CD14-positive monocyte (primary cell): ENCODE data around the gene UVRAG. TPM values are rescaled to one million over a fixed set of nuclear protein-coding genes. Genes with fewer than 3 reads are reported as not detected.

Experiments
- DNase-seq, 3 donors: peaks; one replicate each; pipeline ENCODE4 v3.0.0-alpha.2; 2011 to 2022
- H2AFZ ChIP-seq: 2 replicates; pipeline ENCODE4 v1.6.0; 2012; ENCODE audit warnings: mild to moderate bottlenecking, low read depth, low read length, inconsistent platforms; ENCODE audit not compliant: insufficient read depth, poor library complexity, severe bottlenecking
- H3K27ac ChIP-seq, 2 donors: 1 replicate in 1 of 2; 2 replicates in 1 of 2; pipeline ENCODE4 v1.5.1; 2012 to 2013; ENCODE audit warnings: low read length in 2 of 2, control low read depth in 1 of 2, inconsistent platforms in 1 of 2, low read depth in 1 of 2, mild to moderate bottlenecking in 1 of 2
- H3K27me3 ChIP-seq, 2 donors: one replicate each; pipeline versions ENCODE4 v1.6.0 to v1.6.1; 2011 to 2013; ENCODE audit warnings: low read length in 2 of 2; ENCODE audit not compliant: control insufficient read depth in 2 of 2, insufficient read depth in 2 of 2
- H3K36me3 ChIP-seq, 2 donors: replicated peaks in 1 of 2; 1 replicate in 1 of 2; 2 replicates in 1 of 2; pipeline versions ENCODE4 v1.5.1 to v1.6.1; 2012 to 2013; ENCODE audit warnings: low read length in 2 of 2, control low read depth in 1 of 2, inconsistent platforms in 1 of 2, mild to moderate bottlenecking in 1 of 2; ENCODE audit not compliant: insufficient read depth in 2 of 2, control insufficient read depth in 1 of 2
- H3K4me1 ChIP-seq, 2 donors: 1 replicate in 1 of 2; 2 replicates in 1 of 2; pipeline versions ENCODE4 v1.5.1 to v1.6.1; 2012 to 2013; ENCODE audit warnings: low read length in 2 of 2, control low read depth in 1 of 2, inconsistent platforms in 1 of 2, mild to moderate bottlenecking in 1 of 2, moderate library complexity in 1 of 2; ENCODE audit not compliant: insufficient read depth in 2 of 2, control insufficient read depth in 1 of 2
- H3K4me2 ChIP-seq: replicated peaks from 2 replicates; pipeline ENCODE3; 2012; ENCODE audit warnings: low read length, moderate library complexity, mild to moderate bottlenecking; ENCODE audit not compliant: poor library complexity, severe bottlenecking; ENCODE audit errors: extremely low read depth
- H3K4me3 ChIP-seq, 3 experiments: fragments of 200-600 bp in 1 of 3; sonication (generic) in 1 of 3; replicated peaks in 1 of 3; 1 replicate in 2 of 3; 2 replicates in 1 of 3; pipeline ENCODE4 v1.5.1; 2011 to 2013; ENCODE audit warnings: low read length in 3 of 3, mild to moderate bottlenecking in 3 of 3, control low read depth in 2 of 3, low read depth in 2 of 3, inconsistent platforms in 1 of 3, moderate library complexity in 1 of 3
- H3K79me2 ChIP-seq: 2 replicates; pipeline ENCODE4 v1.6.0; 2012; ENCODE audit warnings: mild to moderate bottlenecking, control low read depth, inconsistent platforms, low read length, moderate library complexity; ENCODE audit not compliant: insufficient read depth
- H3K9ac ChIP-seq: 2 replicates; pipeline ENCODE4 v1.6.0; 2017; ENCODE audit warnings: low read length, mild to moderate bottlenecking; ENCODE audit not compliant: insufficient read depth, poor library complexity, severe bottlenecking
- H3K9me3 ChIP-seq, 2 donors: replicated peaks in 1 of 2; 1 replicate in 1 of 2; 2 replicates in 1 of 2; pipeline versions ENCODE4 v1.5.1 to v1.6.1; 2012 to 2013; ENCODE audit warnings: low read length in 2 of 2, control low read depth in 1 of 2; ENCODE audit not compliant: control insufficient read depth in 1 of 2, insufficient read depth in 1 of 2
- H4K20me1 ChIP-seq: 2 replicates; pipeline ENCODE4 v1.6.0; 2012; ENCODE audit warnings: mild to moderate bottlenecking, low read length, control low read depth, moderate library complexity; ENCODE audit not compliant: insufficient read depth
- H3K27ac Mint-ChIP-seq, 7 donors: one replicate each; pipeline ENCODE4 v1.8.0; 2020; ENCODE audit warnings: mild to moderate bottlenecking in 7 of 7, mixed read lengths in 7 of 7, moderate library complexity in 6 of 7, inconsistent platforms in 2 of 7
- H3K27me3 Mint-ChIP-seq, 3 donors: one replicate each; pipeline ENCODE4 v1.8.0; 2021 to 2022; ENCODE audit warnings: low read depth in 3 of 3, mild to moderate bottlenecking in 3 of 3, mixed read lengths in 3 of 3, moderate library complexity in 3 of 3, inconsistent platforms in 1 of 3
- H3K36me3 Mint-ChIP-seq, 2 donors: one replicate each; pipeline ENCODE4 v1.8.0; 2020; ENCODE audit warnings: mixed read lengths in 2 of 2, inconsistent platforms in 1 of 2, mild to moderate bottlenecking in 1 of 2
- H3K4me1 Mint-ChIP-seq: one replicate; pipeline ENCODE4 v1.8.0; 2020; ENCODE audit warnings: mild to moderate bottlenecking, mixed read lengths
- H3K4me3 Mint-ChIP-seq, 2 donors: one replicate each; pipeline ENCODE4 v1.8.0; 2020; ENCODE audit warnings: mild to moderate bottlenecking in 2 of 2, mixed read lengths in 2 of 2, moderate library complexity in 1 of 2
- H3K9me3 Mint-ChIP-seq, 7 donors: one replicate each; pipeline ENCODE4 v1.8.0; 2020 to 2022; ENCODE audit warnings: mixed read lengths in 7 of 7, mild to moderate bottlenecking in 6 of 7, moderate library complexity in 6 of 7, inconsistent platforms in 2 of 7
- WGBS: methylation state at CpG from one replicate; pipeline ENCODE4 v1.1.5; 2013; ENCODE audit warnings: missing lambda C conversion rate; ENCODE audit not compliant: insufficient coverage; 5-methylcytosine and 5-hydroxymethylcytosine counted together
- intact Hi-C, 2 donors: fragments of 100-400 bp; cut with micrococcal nuclease; formaldehyde crosslinking; loops; one replicate each; pipeline versions ENCODE4 v1.15.0 to v1.15.1; 2023
- polyA plus RNA-seq, 3 donors: library from polyadenylated mRNA; depleted of rRNA in 1 of 3; unstranded in 2 of 3; stranded (reverse) in 1 of 3; fragments of 300-500 nt in 2 of 3; fragments of >200 nt in 1 of 3; fragmentation: Illumina TruSeq in 2 of 3; gene quantifications; 1 replicate in 2 of 3; 2 replicates in 1 of 3; pipeline ENCODE4 v1.2.3, GENCODE V29; 2012 to 2021
- TF ChIP-seq, protein P1 (sequence below): fragments of 200-600 bp; IDR thresholded peaks from one replicate; pipeline ENCODE4 v1.8.0; 2022; ENCODE audit warnings: antibody characterized with exemption, mild to moderate bottlenecking

The UVRAG gene
- polyA plus RNA-seq, 3 donors: 13.7 to 20.5 (median 20.0) TPM

DNA sequence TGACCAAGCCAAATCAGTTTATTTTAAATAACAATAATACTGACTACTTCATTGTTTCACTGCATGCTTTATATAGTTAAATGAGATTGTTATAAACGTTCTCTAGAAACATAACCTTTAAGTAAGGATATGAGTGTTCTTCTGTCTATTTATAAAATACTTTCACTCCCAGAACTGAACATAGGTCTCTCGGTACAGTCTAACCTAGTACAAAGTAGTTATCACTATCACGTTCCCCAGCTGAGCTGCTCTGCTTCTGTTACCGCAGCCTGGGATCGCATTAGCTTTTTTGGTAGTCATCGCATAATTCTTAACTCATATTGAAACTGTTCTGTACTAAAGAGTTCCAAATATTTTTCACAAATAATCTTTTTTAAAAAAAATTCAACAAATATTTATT, 247.7 kb downstream of the UVRAG start:
- TF ChIP-seq, protein P1, sequence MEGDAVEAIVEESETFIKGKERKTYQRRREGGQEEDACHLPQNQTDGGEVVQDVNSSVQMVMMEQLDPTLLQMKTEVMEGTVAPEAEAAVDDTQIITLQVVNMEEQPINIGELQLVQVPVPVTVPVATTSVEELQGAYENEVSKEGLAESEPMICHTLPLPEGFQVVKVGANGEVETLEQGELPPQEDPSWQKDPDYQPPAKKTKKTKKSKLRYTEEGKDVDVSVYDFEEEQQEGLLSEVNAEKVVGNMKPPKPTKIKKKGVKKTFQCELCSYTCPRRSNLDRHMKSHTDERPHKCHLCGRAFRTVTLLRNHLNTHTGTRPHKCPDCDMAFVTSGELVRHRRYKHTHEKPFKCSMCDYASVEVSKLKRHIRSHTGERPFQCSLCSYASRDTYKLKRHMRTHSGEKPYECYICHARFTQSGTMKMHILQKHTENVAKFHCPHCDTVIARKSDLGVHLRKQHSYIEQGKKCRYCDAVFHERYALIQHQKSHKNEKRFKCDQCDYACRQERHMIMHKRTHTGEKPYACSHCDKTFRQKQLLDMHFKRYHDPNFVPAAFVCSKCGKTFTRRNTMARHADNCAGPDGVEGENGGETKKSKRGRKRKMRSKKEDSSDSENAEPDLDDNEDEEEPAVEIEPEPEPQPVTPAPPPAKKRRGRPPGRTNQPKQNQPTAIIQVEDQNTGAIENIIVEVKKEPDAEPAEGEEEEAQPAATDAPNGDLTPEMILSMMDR: no peak
- Mint-ChIP-seq H3K4me1 (no peaks in the 10 kb centered on the region), H3K27me3 (no peaks in the 10 kb centered on the region), H3K27ac (no peak overlapping the region), H3K4me3 (no peak overlapping the region), H3K9me3 (no peaks in the 10 kb centered on the region), H3K36me3 (peaks cover 37 to 43% of the 10 kb centered on the region in 2 donors)
- H3K79me2 ChIP-seq: no peaks in the 10 kb centered on the region
- H3K9ac ChIP-seq: no peak overlapping the region
- intact Hi-C loops: no loop called here
- H3K4me1 ChIP-seq: no peaks in the 10 kb centered on the region
- H2AFZ ChIP-seq: no peak overlapping the region
- no peak overlapping the region for H3K27ac ChIP-seq
- no peak overlapping the region for H3K4me3 ChIP-seq
- no peak overlapping the region for H3K4me2 ChIP-seq
- no peaks in the 10 kb centered on the region for H3K9me3 ChIP-seq
- H3K36me3 ChIP-seq: peaks cover 28 to 62% of the 10 kb centered on the region in 2 donors
- WGBS: 93% methylated on average over 3 of the region's 6 CpGs
- DNase-seq: no peak
- H4K20me1 ChIP-seq: peaks cover 38% of the 10 kb centered on the region
- no peaks in the 10 kb centered on the region for H3K27me3 ChIP-seq

DNA sequence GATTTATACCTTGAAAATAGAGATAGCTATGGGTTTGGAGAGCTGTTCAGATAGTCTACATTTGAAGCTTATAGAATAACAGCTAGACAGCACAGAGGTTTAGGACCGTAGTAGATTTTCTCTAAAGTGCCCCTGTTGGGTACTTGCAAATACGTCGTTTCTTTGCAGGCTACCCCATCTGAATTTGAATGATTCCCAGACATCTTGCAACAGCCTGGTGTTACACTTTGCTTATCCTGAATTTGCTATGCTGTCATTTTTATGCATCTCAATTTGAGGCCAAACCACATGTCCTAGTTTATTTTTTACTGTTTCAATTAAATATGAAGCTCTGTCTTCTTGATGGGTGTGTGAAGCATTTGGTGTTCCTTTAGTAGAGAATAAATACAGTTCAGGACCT, 249.2 kb downstream of the UVRAG start:
- peaks cover 3 to 5% of the 10 kb centered on the region in 2 donors for H3K4me1 ChIP-seq
- no peaks in the 10 kb centered on the region for H3K27me3 ChIP-seq
- no peaks in the 10 kb centered on the region for H3K79me2 ChIP-seq
- no peak overlapping the region for H3K27ac ChIP-seq
- no peak for DNase-seq
- Mint-ChIP-seq H3K27me3 (no peaks in the 10 kb centered on the region), H3K4me3 (no peak overlapping the region), H3K4me1 (peaks cover 14% of the 10 kb centered on the region), H3K9me3 (no peaks in the 10 kb centered on the region), H3K36me3 (peaks cover 40 to 53% of the 10 kb centered on the region in 2 donors), H3K27ac (no peak overlapping the region)
- H3K4me3 ChIP-seq: no peak overlapping the region
- H3K4me2 ChIP-seq: no peak overlapping the region
- intact Hi-C loops: no loop called here
- peaks cover 34 to 68% of the 10 kb centered on the region in 2 donors for H3K36me3 ChIP-seq
- no peak overlapping the region for H2AFZ ChIP-seq
- 100% methylated on average over 3 of the region's 3 CpGs for WGBS
- TF ChIP-seq, protein P1: no peak
- peaks cover 24% of the 10 kb centered on the region for H4K20me1 ChIP-seq
- H3K9ac ChIP-seq: no peak overlapping the region
- no peaks in the 10 kb centered on the region for H3K9me3 ChIP-seq
